Hepatocyte (in vitro differentiated cells): ENCODE data around the gene IL1RAPL2.
"Not testable (repeated sequence)": the region's sequence is repeated elsewhere in the genome, so short reads cannot be mapped to it uniquely, and the experiment has no call there.

Source experiments
- EZH2 ChIP-seq: fragments of 200-600 bp; sonication (generic); IDR thresholded peaks from 2 replicates; pipeline ENCODE4 v1.6.1; 2016; ENCODE audit warnings: antibody characterized with exemption, mild to moderate bottlenecking, borderline replicate concordance
- TF ChIP-seq, protein P1 (sequence below): fragments of 200-600 bp; sonication (generic); IDR thresholded peaks from 2 replicates; pipeline ENCODE4 v1.5.1; 2016; ENCODE audit warnings: antibody characterized with exemption, mild to moderate bottlenecking; ENCODE audit not compliant: poor library complexity

DNA sequence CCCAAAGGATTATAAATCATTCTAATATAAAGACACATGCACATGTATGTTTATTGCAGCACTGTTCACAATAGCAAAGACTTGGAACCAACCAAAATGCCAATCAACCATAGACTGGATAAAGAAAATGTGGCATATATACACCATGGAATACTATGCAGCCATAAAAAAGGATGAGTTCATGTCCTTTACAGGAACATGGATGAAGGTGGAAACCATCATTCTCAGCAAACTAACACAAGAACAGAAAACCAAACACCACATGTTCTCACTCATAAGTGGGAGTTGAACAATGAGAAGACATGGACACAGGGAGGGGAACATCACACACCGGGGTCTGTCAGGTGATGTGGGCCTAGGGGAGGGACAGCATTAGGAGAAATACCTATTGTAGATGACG is 23.6 kb upstream of the IL1RAPL2 start:
- TF ChIP-seq, protein P1, sequence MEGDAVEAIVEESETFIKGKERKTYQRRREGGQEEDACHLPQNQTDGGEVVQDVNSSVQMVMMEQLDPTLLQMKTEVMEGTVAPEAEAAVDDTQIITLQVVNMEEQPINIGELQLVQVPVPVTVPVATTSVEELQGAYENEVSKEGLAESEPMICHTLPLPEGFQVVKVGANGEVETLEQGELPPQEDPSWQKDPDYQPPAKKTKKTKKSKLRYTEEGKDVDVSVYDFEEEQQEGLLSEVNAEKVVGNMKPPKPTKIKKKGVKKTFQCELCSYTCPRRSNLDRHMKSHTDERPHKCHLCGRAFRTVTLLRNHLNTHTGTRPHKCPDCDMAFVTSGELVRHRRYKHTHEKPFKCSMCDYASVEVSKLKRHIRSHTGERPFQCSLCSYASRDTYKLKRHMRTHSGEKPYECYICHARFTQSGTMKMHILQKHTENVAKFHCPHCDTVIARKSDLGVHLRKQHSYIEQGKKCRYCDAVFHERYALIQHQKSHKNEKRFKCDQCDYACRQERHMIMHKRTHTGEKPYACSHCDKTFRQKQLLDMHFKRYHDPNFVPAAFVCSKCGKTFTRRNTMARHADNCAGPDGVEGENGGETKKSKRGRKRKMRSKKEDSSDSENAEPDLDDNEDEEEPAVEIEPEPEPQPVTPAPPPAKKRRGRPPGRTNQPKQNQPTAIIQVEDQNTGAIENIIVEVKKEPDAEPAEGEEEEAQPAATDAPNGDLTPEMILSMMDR, result not testable (repeated sequence)
- not testable (repeated sequence) for TF ChIP-seq EZH2
